Upper lobe of left lung (tissue), 4 donors: ENCODE results near the gene DNASE1L3.

Experiments used
- EP300 ChIP-seq, 4 donors: sonication (generic); formaldehyde crosslinking; IDR thresholded peaks; one replicate each; pipeline ENCODE4 v1.5.1; 2017; ENCODE audit warnings: antibody characterized with exemption in 4 of 4, control low read depth in 2 of 4
- TF ChIP-seq, protein P1 (sequence below), 6 experiments: fragments of 450-650 bp in 4 of 6; fragments of 200-600 bp in 2 of 6; sonication (generic) in 2 of 6; IDR thresholded peaks; one replicate each; pipeline ENCODE4 v1.5.1; 2016 to 2019; ENCODE audit warnings: antibody characterized with exemption in 6 of 6

DNA sequence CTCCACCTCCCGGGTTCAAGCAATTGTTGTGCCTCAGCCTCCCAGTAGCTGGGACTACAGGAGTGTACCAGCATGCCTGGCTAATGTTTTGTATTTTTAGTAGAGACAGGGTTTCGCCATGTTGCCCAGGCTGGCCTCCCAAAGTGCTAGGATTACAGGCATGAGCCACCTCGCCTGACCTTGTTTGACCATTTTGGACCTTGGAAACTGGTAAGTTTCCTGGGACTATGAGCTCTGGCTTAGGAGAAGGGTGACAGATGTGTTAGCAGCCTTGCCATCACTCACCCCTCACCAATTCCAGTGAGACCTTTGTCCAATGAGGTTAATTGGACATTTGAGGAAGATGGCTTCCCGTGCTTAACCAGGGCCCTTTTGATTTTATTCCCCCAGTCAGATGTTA, 19.9 kb downstream of the DNASE1L3 start:
- TF ChIP-seq, protein P1, sequence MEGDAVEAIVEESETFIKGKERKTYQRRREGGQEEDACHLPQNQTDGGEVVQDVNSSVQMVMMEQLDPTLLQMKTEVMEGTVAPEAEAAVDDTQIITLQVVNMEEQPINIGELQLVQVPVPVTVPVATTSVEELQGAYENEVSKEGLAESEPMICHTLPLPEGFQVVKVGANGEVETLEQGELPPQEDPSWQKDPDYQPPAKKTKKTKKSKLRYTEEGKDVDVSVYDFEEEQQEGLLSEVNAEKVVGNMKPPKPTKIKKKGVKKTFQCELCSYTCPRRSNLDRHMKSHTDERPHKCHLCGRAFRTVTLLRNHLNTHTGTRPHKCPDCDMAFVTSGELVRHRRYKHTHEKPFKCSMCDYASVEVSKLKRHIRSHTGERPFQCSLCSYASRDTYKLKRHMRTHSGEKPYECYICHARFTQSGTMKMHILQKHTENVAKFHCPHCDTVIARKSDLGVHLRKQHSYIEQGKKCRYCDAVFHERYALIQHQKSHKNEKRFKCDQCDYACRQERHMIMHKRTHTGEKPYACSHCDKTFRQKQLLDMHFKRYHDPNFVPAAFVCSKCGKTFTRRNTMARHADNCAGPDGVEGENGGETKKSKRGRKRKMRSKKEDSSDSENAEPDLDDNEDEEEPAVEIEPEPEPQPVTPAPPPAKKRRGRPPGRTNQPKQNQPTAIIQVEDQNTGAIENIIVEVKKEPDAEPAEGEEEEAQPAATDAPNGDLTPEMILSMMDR (IDR thresholded peaks at IDR 0.05), result no peak
- TF ChIP-seq EP300 (IDR thresholded peaks at IDR 0.05), result no peak
